HepG2 (cell line): ENCODE measurements around the gene TMTC2. TPM values are rescaled to one million over a fixed set of nuclear protein-coding genes. Genes with fewer than 3 reads are reported as not detected.

ENCODE experiments used
- ATAC-seq: fragments of 200-7000 bp; cut with Tn5 transposase; 3 replicates; pipeline ENCODE4 v1.9.1; 2020; ENCODE audit warnings: mild to moderate bottlenecking, moderate library complexity
- BruUV-seq: library from RNA; stranded (reverse); fragments of 400-500 nt; replicated peaks from 2 replicates; lab custom pipeline; 2021; lab: Mats Ljungman, UMichigan
- CTCF ChIA-PET: fragments of 300-600 bp; formaldehyde crosslinking; extraction: SDS; loops from one replicate; lab custom pipeline; 2021; ENCODE audit warnings: low total read pairs, inconsistent platforms, low intra/inter-chr PET ratio; lab: Yijun Ruan, JAX
- POLR2A ChIA-PET: fragments of 350-600 bp; sonication (Branson Sonifier 250); formaldehyde crosslinking; loops from one replicate; lab custom pipeline; 2020; ENCODE audit warnings: antibody characterized with exemption, inconsistent platforms; lab: Yijun Ruan, JAX
- DNase-seq: peaks from one replicate; pipeline ENCODE4 v3.0.0-alpha.2; 2015; ENCODE audit warnings: low spot score
- FAIRE-seq: peaks from 3 replicates; lab custom pipeline; 2011; peaks lifted over from hg19 to GRCh38; lab: Jason Lieb, UNC
- H2AFZ ChIP-seq: one replicate; pipeline ENCODE4 v1.6.1; 2011; ENCODE audit warnings: low read length, inconsistent platforms
- H3K27ac ChIP-seq: fragments of 300-600 bp; 3 replicates; pipeline ENCODE4 v1.8.0; 2011; ENCODE audit warnings: mixed run types, mild to moderate bottlenecking, mixed read lengths, low read length, inconsistent platforms; ENCODE audit not compliant: insufficient read depth; ENCODE audit errors: extremely low read length
- H3K27me3 ChIP-seq, 2 experiments: fragments of 200-600 bp in 1 of 2; 2 replicates in 1 of 2; 3 replicates in 1 of 2; pipeline versions ENCODE4 v1.6.0 to v1.8.0; 2011; ENCODE audit warnings: low read length in 2 of 2, mild to moderate bottlenecking in 2 of 2, moderate library complexity in 2 of 2, inconsistent platforms in 1 of 2; ENCODE audit not compliant: insufficient read depth in 2 of 2, control insufficient read depth in 1 of 2
- H3K36me3 ChIP-seq, 2 experiments: fragments of 200-600 bp in 1 of 2; replicated peaks in 1 of 2; 2 replicates in 1 of 2; 3 replicates in 1 of 2; pipeline versions ENCODE4 v1.5.1 to v1.8.0; 2011; ENCODE audit warnings: low read length in 2 of 2, inconsistent platforms in 1 of 2; ENCODE audit not compliant: insufficient read depth in 2 of 2, control insufficient read depth in 1 of 2
- H3K4me1 ChIP-seq: 2 replicates; pipeline ENCODE4 v1.5.1; 2012; ENCODE audit warnings: low read length, inconsistent platforms; ENCODE audit not compliant: insufficient read depth
- H3K4me2 ChIP-seq: 2 replicates; pipeline ENCODE4 v1.6.0; 2011; ENCODE audit warnings: low read depth, low read length, inconsistent platforms
- H3K4me3 ChIP-seq, 3 experiments: fragments of 200-600 bp in 1 of 3; sonication (generic), shearing (Covaris generic) in 1 of 3; replicated peaks in 1 of 3; 2 replicates each; pipeline ENCODE4 v1.5.1; 2011 to 2016; ENCODE audit warnings: low read length in 3 of 3, inconsistent platforms in 2 of 3, low read depth in 2 of 3, mild to moderate bottlenecking in 2 of 3, control low read depth in 1 of 3, mixed read lengths in 1 of 3; ENCODE audit not compliant: insufficient read depth in 1 of 3
- H3K79me2 ChIP-seq: one replicate; pipeline ENCODE4 v1.6.1; 2011; ENCODE audit warnings: low read length, inconsistent platforms; ENCODE audit not compliant: insufficient read depth
- H3K9ac ChIP-seq: 2 replicates; pipeline ENCODE4 v1.6.0; 2011; ENCODE audit warnings: mild to moderate bottlenecking, low read depth, low read length, inconsistent platforms; ENCODE audit not compliant: insufficient read depth
- H3K9me3 ChIP-seq: 2 replicates; pipeline ENCODE4 v1.5.1; 2012; ENCODE audit warnings: mild to moderate bottlenecking, low read length
- H4K20me1 ChIP-seq: 2 replicates; pipeline ENCODE4 v1.6.0; 2011; ENCODE audit warnings: inconsistent platforms, mild to moderate bottlenecking, low read length, moderate library complexity; ENCODE audit not compliant: insufficient read depth
- ATF4 ChIP-seq, 2 experiments: fragments of 450-650 bp in 1 of 2; sonication (generic) in 1 of 2; formaldehyde crosslinking; IDR thresholded peaks; 2 replicates each; pipeline versions ENCODE4 v1.5.0 to v1.8.0; 2020 to 2022; ENCODE audit warnings: mild to moderate bottlenecking in 1 of 2, missing genetic modification reagents in 1 of 2
- CAMTA2 ChIP-seq: sonication (generic); formaldehyde crosslinking; IDR thresholded peaks from 2 replicates; pipeline ENCODE4 v1.4.0; 2020; ENCODE audit warnings: mild to moderate bottlenecking, missing genetic modification reagents, borderline replicate concordance
- GABPB1 ChIP-seq: IDR thresholded peaks from 2 replicates; pipeline ENCODE4 v1.6.1; 2016; ENCODE audit warnings: mild to moderate bottlenecking, missing genetic modification reagents, moderate library complexity, missing compliant biosample characterization
- NFYC ChIP-seq: IDR thresholded peaks from 2 replicates; pipeline ENCODE4 v1.6.1; 2016; ENCODE audit warnings: missing genetic modification reagents, missing compliant biosample characterization
- PRDM4 ChIP-seq: sonication (generic); formaldehyde crosslinking; IDR thresholded peaks from 2 replicates; pipeline ENCODE4 v1.9.0; 2021; ENCODE audit warnings: missing genetic modification reagents, borderline replicate concordance
- TFAP4 ChIP-seq: sonication (generic); IDR thresholded peaks from 2 replicates; pipeline ENCODE4 v1.6.1; 2016; ENCODE audit warnings: low read depth, borderline replicate concordance
- TSC22D2 ChIP-seq: sonication (generic); formaldehyde crosslinking; IDR thresholded peaks from 2 replicates; pipeline ENCODE4 v1.5.1; 2020; ENCODE audit warnings: missing genetic modification reagents, mild to moderate bottlenecking, borderline replicate concordance
- ZFY ChIP-seq: sonication (generic); formaldehyde crosslinking; IDR thresholded peaks from 2 replicates; pipeline ENCODE4 v1.4.0; 2020; ENCODE audit warnings: missing genetic modification reagents
- ZKSCAN5 ChIP-seq: sonication (generic); formaldehyde crosslinking; IDR thresholded peaks from 2 replicates; pipeline ENCODE4 v1.5.1; 2020; ENCODE audit warnings: mild to moderate bottlenecking, missing genetic modification reagents
- ZNF142 ChIP-seq: sonication (generic); formaldehyde crosslinking; IDR thresholded peaks from 2 replicates; pipeline ENCODE4 v1.4.0; 2020; ENCODE audit warnings: missing genetic modification reagents
- ZNF570 ChIP-seq: sonication (generic); formaldehyde crosslinking; IDR thresholded peaks from 2 replicates; pipeline ENCODE4 v1.4.0; 2020; ENCODE audit warnings: mild to moderate bottlenecking, missing genetic modification reagents, borderline replicate concordance
- ZNF772 ChIP-seq: sonication (generic); formaldehyde crosslinking; IDR thresholded peaks from 2 replicates; pipeline ENCODE4 v1.5.0; 2020; ENCODE audit warnings: mild to moderate bottlenecking, missing genetic modification reagents
- ZNF879 ChIP-seq: sonication (generic); formaldehyde crosslinking; IDR thresholded peaks from 2 replicates; pipeline ENCODE4 v1.8.1; 2023; ENCODE audit warnings: missing genetic modification reagents
- WGBS: methylation state at CpG from one replicate; pipeline ENCODE4 v1.1.6; 2017; ENCODE audit warnings: low lambda C conversion rate; 5-methylcytosine and 5-hydroxymethylcytosine counted together
- in situ Hi-C: cut with HindIII; loops from 2 replicates; pipeline ENCODE4 v1.10.0; 2017; ENCODE audit warnings: low pct_unique_long_range_greater_than_20kb; ENCODE audit not compliant: extremely low pct_ligation_motif_present
- intact Hi-C: fragments of 100-400 bp; cut with micrococcal nuclease; formaldehyde crosslinking; loops from one replicate; pipeline ENCODE4 v1.10.0; 2022; ENCODE audit not compliant: unreplicated experiment
- polyA plus RNA-seq, 8 experiments: library from polyadenylated mRNA; depleted of rRNA in 3 of 8; stranded (reverse) in 7 of 8; unstranded in 1 of 8; fragments of >200 nt; fragmentation: Illumina TruSeq in 4 of 8; extraction: Trizol in 4 of 8; gene quantifications; 2 replicates each; pipeline versions ENCODE4 v1.2.1 to v1.2.3, GENCODE V29; 2011 to 2016; ENCODE audit warnings: low read depth in 4 of 8, missing spikeins in 1 of 8, mixed read lengths in 1 of 8; ENCODE audit not compliant: insufficient read depth in 1 of 8
- total RNA-seq, 5 experiments: library from RNA; depleted of rRNA; stranded (reverse); fragments of >200 nt; fragmentation: Illumina TruSeq; extraction: Trizol; gene quantifications; 2 replicates each; pipeline ENCODE4 v1.2.3, GENCODE V29; 2016; ENCODE audit warnings: low read depth in 1 of 5

Gene TMTC2
- total and polyA plus RNA-seq, 2 of the 13 experiments (the other 11 are each of a cell fraction or from before 2014, with no cell fraction given): 0.55 to 0.63 TPM

GRCh38 chr12:82801951-82802610 lies 115.4 kb downstream of the TMTC2 start (continued):
- TF ChIP-seq ZKSCAN5 (CRISPR knock-in tag) (no peak), CAMTA2 (CRISPR knock-in tag) (no peak), ZNF570 (CRISPR knock-in tag) (no peak), ZNF772 (CRISPR knock-in tag) (no peak), GABPB1 (CRISPR knock-in tag) (no peak), TFAP4 (no peak), ZFY (CRISPR knock-in tag) (no peak)

- in situ Hi-C loops (no loop called here), intact Hi-C loops (no loop called here)
- H2AFZ ChIP-seq: no peak overlapping the region
- 40% methylated on average over 3 of the region's 3 CpGs for WGBS
- no peaks in the 10 kb centered on the region for H4K20me1 ChIP-seq
- H3K36me3 ChIP-seq: no peaks in the 10 kb centered on the region
- DNase-seq: no peak
- H3K27me3 ChIP-seq: no peaks in the 10 kb centered on the region
- no peak for ATAC-seq
- no peak overlapping the region for H3K4me3 ChIP-seq
- no peaks in the 10 kb centered on the region for H3K9me3 ChIP-seq
- H3K4me2 ChIP-seq: no peak overlapping the region
- ChIA-PET POLR2A (no interaction called here), CTCF (no interaction called here)
- H3K27ac ChIP-seq: no peak overlapping the region
- no peaks in the 10 kb centered on the region for H3K4me1 ChIP-seq
- no TSS peak for BruUV-seq
- no peak overlapping the region for H3K9ac ChIP-seq
- H3K79me2 ChIP-seq: no peaks in the 10 kb centered on the region
- no peak for FAIRE-seq
- no peak for TF ChIP-seq TSC22D2 (CRISPR knock-in tag)
- TF ChIP-seq NFYC (CRISPR knock-in tag): no peak
- no peak for TF ChIP-seq PRDM4 (CRISPR knock-in tag)
- no peak for TF ChIP-seq ATF4 (CRISPR knock-in tag; IDR thresholded peaks at IDR 0.05)
- TF ChIP-seq ZNF879: no peak
- TF ChIP-seq ZNF142: no peak
These were observed 116.5 kb downstream of the TMTC2 start for GRCh38 chr12:82803201-82803600.
